CD4-positive, alpha-beta T cell treated with Interleukin-6 for 4 hours (primary cell): ENCODE results near the gene ZMAT5.

Source experiments
- DNase-seq: peaks from one replicate; pipeline ENCODE4 v3.0.0-alpha.2; 2020; ENCODE audit warnings: mixed read lengths

The ZMAT5 gene

GRCh38 chr22:29766632-29767170 is at the start of gene ZMAT5:
TSS of gene ZMAT5 (minus strand) at chr22:29767007. CDS start at chr22:29748544, 18,463 bp downstream.
- peak; percentile 94 for DNase-seq

GRCh38 chr22:29816539-29816938 is 49.7 kb upstream of the ZMAT5 start:
- no peak for DNase-seq

GRCh38 chr22:29816128-29816527 is 49.3 kb upstream of the ZMAT5 start:
- DNase-seq = no peak

- DNase-seq = no peak
Observed at GRCh38 chr22:29815580-29815979, 48.8 kb upstream of the ZMAT5 start.

GRCh38 chr22:29814003-29814402 is 47.2 kb upstream of the ZMAT5 start:
- no peak for DNase-seq

- DNase-seq = no peak
Observed at GRCh38 chr22:29813563-29813962, 46.8 kb upstream of the ZMAT5 start.

GRCh38 chr22:29813126-29813525 is 46.3 kb upstream of the ZMAT5 start:
- no peak for DNase-seq

GRCh38 chr22:29811377-29811776 is 44.6 kb upstream of the ZMAT5 start:
- no peak for DNase-seq

GRCh38 chr22:29810216-29810615 is 43.4 kb upstream of the ZMAT5 start:
- DNase-seq = no peak

GRCh38 chr22:29806196-29806595 is 39.4 kb upstream of the ZMAT5 start:
- DNase-seq = no peak

GRCh38 chr22:29804985-29805384 is 38.2 kb upstream of the ZMAT5 start:
- no peak for DNase-seq

- DNase-seq = no peak
Observed at GRCh38 chr22:29803190-29803589, 36.4 kb upstream of the ZMAT5 start.

GRCh38 chr22:29801796-29802195 is 35.0 kb upstream of the ZMAT5 start:
- no peak for DNase-seq

GRCh38 chr22:29801153-29801552 is 34.3 kb upstream of the ZMAT5 start:
- no peak for DNase-seq

GRCh38 chr22:29799217-29799680 is 32.4 kb upstream of the ZMAT5 start:
- no peak for DNase-seq

- no peak for DNase-seq
Observed at GRCh38 chr22:29798801-29799200, 32.0 kb upstream of the ZMAT5 start.

GRCh38 chr22:29798318-29798717 is 31.5 kb upstream of the ZMAT5 start:
- no peak for DNase-seq

- no peak for DNase-seq
Observed at GRCh38 chr22:29797351-29797750, 30.5 kb upstream of the ZMAT5 start.

GRCh38 chr22:29795663-29796062 is 28.9 kb upstream of the ZMAT5 start:
- no peak for DNase-seq

GRCh38 chr22:29793396-29793795 is 26.6 kb upstream of the ZMAT5 start:
- DNase-seq = no peak

GRCh38 chr22:29790061-29790460 is 23.3 kb upstream of the ZMAT5 start:
- DNase-seq = no peak

- DNase-seq = no peak
Observed at GRCh38 chr22:29788339-29789279, 21.8 kb upstream of the ZMAT5 start.

GRCh38 chr22:29787371-29787980 is 20.7 kb upstream of the ZMAT5 start:
- DNase-seq = no peak

GRCh38 chr22:29786031-29786430 is 19.2 kb upstream of the ZMAT5 start:
- DNase-seq = no peak
